Nephron (organoid): Measurements from ENCODE around the gene MINPP1.

Experiments used
- H3K27ac Mint-ChIP-seq, 3 experiments: 2 replicates each; pipeline ENCODE4 v1.8.0; 2020; ENCODE audit warnings: mixed read lengths in 3 of 3, mild to moderate bottlenecking in 2 of 3, moderate library complexity in 1 of 3
- H3K27me3 Mint-ChIP-seq: 2 replicates; pipeline ENCODE4 v1.8.0; 2021; ENCODE audit warnings: low read depth, mild to moderate bottlenecking, moderate library complexity, mixed read lengths
- H3K36me3 Mint-ChIP-seq: 2 replicates; pipeline ENCODE4 v1.8.0; 2020; ENCODE audit warnings: low read depth, mixed read lengths
- H3K4me1 Mint-ChIP-seq: 2 replicates; pipeline ENCODE4 v1.8.0; 2020; ENCODE audit warnings: mixed read lengths
- H3K4me3 Mint-ChIP-seq, 3 experiments: 2 replicates each; pipeline ENCODE4 v1.8.0; 2020; ENCODE audit warnings: mild to moderate bottlenecking in 3 of 3, mixed read lengths in 3 of 3, moderate library complexity in 2 of 3
- H3K9me3 Mint-ChIP-seq: 2 replicates; pipeline ENCODE4 v1.8.0; 2020; ENCODE audit warnings: mixed read lengths
- CTCF ChIP-seq, 3 experiments: fragments of 200-600 bp; sonication (generic); IDR thresholded peaks; one replicate each; pipeline ENCODE4 v1.5.0; 2021; ENCODE audit warnings: antibody characterized with exemption in 3 of 3; ENCODE audit not compliant: unreplicated experiment in 3 of 3

MINPP1 gene

GRCh38 chr10:87523731-87524130, 19.0 kb downstream of the MINPP1 start:
- H3K9me3 Mint-ChIP-seq, result peaks cover 21% of the 10 kb centered on the region
- H3K27ac Mint-ChIP-seq, result no peak overlapping the region
- peaks cover 71% of the 10 kb centered on the region for H3K36me3 Mint-ChIP-seq
- no peak for TF ChIP-seq CTCF (IDR thresholded peaks at IDR 0.05; ENCODE audit: unreplicated experiment in 3 of 3)
- H3K4me1 Mint-ChIP-seq, result no peaks in the 10 kb centered on the region
- no peak overlapping the region for H3K4me3 Mint-ChIP-seq
- no peaks in the 10 kb centered on the region for H3K27me3 Mint-ChIP-seq

- peaks cover 73% of the 10 kb centered on the region for H3K36me3 Mint-ChIP-seq
These were observed 19.6 kb downstream of the MINPP1 start for GRCh38 chr10:87524296-87524695.

GRCh38 chr10:87531908-87532622, 27.4 kb downstream of the MINPP1 start:
- H3K27ac Mint-ChIP-seq, result no peak overlapping the region
- no peaks in the 10 kb centered on the region for H3K4me1 Mint-ChIP-seq
- no peaks in the 10 kb centered on the region for H3K27me3 Mint-ChIP-seq
- H3K4me3 Mint-ChIP-seq, result no peak overlapping the region
- no peak for TF ChIP-seq CTCF (IDR thresholded peaks at IDR 0.05; ENCODE audit: unreplicated experiment in 3 of 3)
- H3K9me3 Mint-ChIP-seq, result peaks cover 22% of the 10 kb centered on the region
- peaks cover 54% of the 10 kb centered on the region for H3K36me3 Mint-ChIP-seq

More at GRCh38 chr10:87524296-87524695, 19.6 kb downstream of the MINPP1 start:
- Mint-ChIP-seq H3K4me1 (no peaks in the 10 kb centered on the region), H3K4me3 (no peak overlapping the region), H3K9me3 (peaks cover 24% of the 10 kb centered on the region), H3K27me3 (no peaks in the 10 kb centered on the region), H3K27ac (no peak overlapping the region)
- TF ChIP-seq CTCF (IDR thresholded peaks at IDR 0.05; ENCODE audit: unreplicated experiment in 3 of 3), result no peak

GRCh38 chr10:87532696-87533095, 28.0 kb downstream of the MINPP1 start:
- Mint-ChIP-seq H3K27ac (no peak overlapping the region), H3K27me3 (no peaks in the 10 kb centered on the region), H3K9me3 (peaks cover 19% of the 10 kb centered on the region), H3K36me3 (peaks cover 52% of the 10 kb centered on the region), H3K4me3 (no peak overlapping the region), H3K4me1 (no peaks in the 10 kb centered on the region)
- no peak for TF ChIP-seq CTCF (IDR thresholded peaks at IDR 0.05; ENCODE audit: unreplicated experiment in 3 of 3)

- Mint-ChIP-seq H3K4me1 (peaks cover 7% of the 10 kb centered on the region), H3K4me3 (no peak overlapping the region), H3K36me3 (peaks cover 45% of the 10 kb centered on the region), H3K27ac (no peak overlapping the region), H3K9me3 (peaks cover 9% of the 10 kb centered on the region), H3K27me3 (no peaks in the 10 kb centered on the region)
- no peak for TF ChIP-seq CTCF (IDR thresholded peaks at IDR 0.05; ENCODE audit: unreplicated experiment in 3 of 3)
These were observed 29.6 kb downstream of the MINPP1 start for GRCh38 chr10:87534173-87534858.
